Umbilical cord (tissue), 2 donors: ENCODE measurements around the gene TRIM38. TPM values are rescaled to one million over a fixed set of nuclear protein-coding genes. Genes with fewer than 3 reads are reported as not detected.
"Not testable (repeated sequence)": the region's sequence is repeated elsewhere in the genome, so short reads cannot be mapped to it uniquely, and the experiment has no call there.

ENCODE experiments used
- DNase-seq: peaks from one replicate; pipeline ENCODE4 v3.0.0-alpha.2; 2015; ENCODE audit warnings: low spot score
- total RNA-seq: library from RNA; depleted of rRNA; stranded (reverse); fragments of >200 nt; gene quantifications from one replicate; pipeline ENCODE4 v1.2.3, GENCODE V29; 2014; ENCODE audit warnings: low replicate concordance; ENCODE audit not compliant: insufficient read depth

Gene TRIM38
- total RNA-seq, 1 donor from 2014 or later: 9.9 TPM

- peak; percentile 63 for DNase-seq
Measured at GRCh38 chr6:25971187-25971821, 8.7 kb downstream of the TRIM38 start.

GRCh38 chr6:25972128-25972527 is 9.5 kb downstream of the TRIM38 start:
- DNase-seq: no peak

GRCh38 chr6:25972902-25973301 is 10.3 kb downstream of the TRIM38 start:
- DNase-seq: no peak

GRCh38 chr6:25973923-25974555 is 11.4 kb downstream of the TRIM38 start:
- DNase-seq: no peak

GRCh38 chr6:25975923-25976560 is 13.4 kb downstream of the TRIM38 start:
- no peak for DNase-seq

- DNase-seq: no peak
Measured at GRCh38 chr6:25980935-25981334, 18.3 kb downstream of the TRIM38 start.

GRCh38 chr6:25981568-25982263 is 19.1 kb downstream of the TRIM38 start:
- DNase-seq: no peak

- DNase-seq: no peak
Measured at GRCh38 chr6:25984265-25984664, 21.7 kb downstream of the TRIM38 start.

GRCh38 chr6:25987845-25988244 is 25.2 kb downstream of the TRIM38 start:
- DNase-seq: no peak

- no peak for DNase-seq
Measured at GRCh38 chr6:25990172-25990873, 27.7 kb downstream of the TRIM38 start.

- peak; percentile 78 for DNase-seq
Measured at GRCh38 chr6:25991785-25992412, 29.3 kb downstream of the TRIM38 start.

GRCh38 chr6:25992413-25993340 is 30.1 kb downstream of the TRIM38 start:
- peak; percentile 98 for DNase-seq

- DNase-seq: not testable (repeated sequence)
Measured at GRCh38 chr6:25993341-25993684, 30.7 kb downstream of the TRIM38 start.

- no peak for DNase-seq
Measured at GRCh38 chr6:25995507-25995906, 32.9 kb downstream of the TRIM38 start.

GRCh38 chr6:25997921-25998320 is 35.3 kb downstream of the TRIM38 start:
- DNase-seq: no peak

GRCh38 chr6:25998379-25998778 is 35.8 kb downstream of the TRIM38 start:
- no peak for DNase-seq

GRCh38 chr6:25999225-25999624 is 36.6 kb downstream of the TRIM38 start:
- not testable (repeated sequence) for DNase-seq

- no peak for DNase-seq
Measured at GRCh38 chr6:26000366-26001144, 38.0 kb downstream of the TRIM38 start.

- peak; percentile 62 for DNase-seq
Measured at GRCh38 chr6:26003102-26003694, 40.6 kb downstream of the TRIM38 start.
